Tibial nerve (tissue), 3 donors: ENCODE data around the gene SEC61A1.

Experiments used
- CTCF ChIP-seq, 5 experiments: fragments of 200-600 bp in 3 of 5; fragments of 450-650 bp in 2 of 5; sonication (generic) in 3 of 5; IDR thresholded peaks; one replicate each; pipeline ENCODE4 v1.5.1; 2016 to 2019; ENCODE audit warnings: antibody characterized with exemption in 5 of 5, mild to moderate bottlenecking in 3 of 5, moderate library complexity in 2 of 5
- POLR2A ChIP-seq, 2 donors: fragments of 450-650 bp; IDR thresholded peaks; one replicate each; pipeline ENCODE4 v1.6.1; 2017; ENCODE audit warnings: antibody characterized with exemption in 2 of 2, mild to moderate bottlenecking in 2 of 2, moderate library complexity in 2 of 2

- TF ChIP-seq CTCF (IDR thresholded peaks at IDR 0.05) (no peak), POLR2A (IDR thresholded peaks at IDR 0.05) (no peak)
Observed at GRCh38 chr3:128078875-128079274, 26.6 kb downstream of the SEC61A1 start.
